GM19468 (cell line): ENCODE results near the gene P2RX5.
"Not testable (repeated sequence)": the region's sequence is repeated elsewhere in the genome, so short reads cannot be mapped to it uniquely, and the experiment has no call there.

Source experiments
- ATAC-seq: cut with Tn5 transposase; IDR thresholded peaks from one replicate; pipeline ENCODE4 v1.9.1; 2021; ENCODE audit warnings: mild to moderate bottlenecking, moderate library complexity, moderate number of reproducible peaks; ENCODE audit not compliant: unreplicated experiment; ENCODE audit errors: extremely low read depth

The P2RX5 gene

DNA sequence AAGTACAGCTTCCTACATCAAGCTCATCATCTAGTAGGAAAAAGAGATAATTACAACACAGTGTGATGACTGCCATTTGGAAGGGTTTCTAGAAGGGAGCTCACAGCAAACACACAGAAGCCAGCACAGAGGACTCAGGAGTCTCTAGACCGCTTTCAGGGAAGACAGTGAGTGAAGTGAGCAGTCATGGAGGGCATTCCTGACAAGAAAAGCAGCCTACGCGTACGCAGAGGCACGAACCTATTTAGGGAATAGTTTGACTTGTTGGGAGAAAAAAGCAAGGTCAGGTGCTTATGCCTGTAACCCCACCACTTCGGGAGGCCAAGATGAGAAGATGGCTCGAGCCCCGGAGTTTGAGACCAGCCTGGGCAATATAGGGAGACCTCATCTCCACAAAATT lies 19.3 kb upstream of the P2RX5 start:
- no peak for ATAC-seq

DNA sequence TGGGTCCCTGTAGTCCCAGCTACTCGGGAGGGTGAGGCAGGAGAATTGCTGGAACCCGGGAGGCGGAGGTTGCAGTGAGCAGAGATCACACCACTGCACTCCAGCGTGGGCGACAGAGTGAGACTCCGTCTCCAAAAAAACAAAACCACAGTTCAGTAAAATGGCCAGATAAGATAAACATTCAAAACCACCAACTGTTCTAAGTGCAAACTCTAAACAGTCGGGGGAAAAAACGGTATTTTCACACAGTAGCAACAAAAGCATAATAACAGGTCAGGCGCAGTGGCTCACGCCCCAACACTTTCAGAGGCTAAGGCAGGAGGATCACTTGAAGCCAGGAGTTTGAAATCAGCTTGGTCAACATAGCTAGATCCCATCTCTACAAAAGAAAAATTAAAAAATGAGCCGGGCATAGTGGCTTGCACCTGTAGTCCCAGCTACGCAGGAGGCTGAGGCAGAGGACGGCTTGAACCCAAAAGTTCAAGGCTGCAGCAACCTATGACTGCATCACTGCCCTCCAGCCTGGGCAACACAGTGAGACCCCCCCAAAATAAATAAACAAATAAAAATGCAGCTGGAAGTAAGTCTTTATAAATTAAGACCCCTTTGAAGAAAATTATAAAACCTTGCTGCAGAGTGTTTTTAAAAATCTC lies 17.0 kb upstream of the P2RX5 start:
- ATAC-seq: no peak

DNA sequence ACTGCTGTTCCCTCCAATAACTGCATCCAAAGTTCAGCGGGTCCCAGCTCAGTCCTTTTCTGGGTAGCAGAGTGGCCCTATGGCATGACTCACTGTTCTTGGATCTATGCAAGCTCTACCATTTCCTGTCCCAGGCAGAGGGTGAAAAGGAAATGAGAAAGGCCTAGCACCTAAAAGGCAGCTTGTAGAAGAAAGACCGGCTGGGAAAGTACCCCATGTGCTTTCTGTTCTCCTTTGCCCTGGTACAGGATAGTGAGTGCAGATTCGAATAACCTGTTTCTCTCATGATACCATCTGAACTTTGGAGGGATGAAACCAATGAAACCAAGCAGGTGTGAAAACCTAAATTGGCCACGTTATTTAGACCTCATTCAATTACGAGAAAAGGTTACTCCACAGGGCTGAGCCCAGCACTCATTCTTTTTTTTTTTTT lies 15.0 kb upstream of the P2RX5 start:
- ATAC-seq: peak; percentile 93

DNA sequence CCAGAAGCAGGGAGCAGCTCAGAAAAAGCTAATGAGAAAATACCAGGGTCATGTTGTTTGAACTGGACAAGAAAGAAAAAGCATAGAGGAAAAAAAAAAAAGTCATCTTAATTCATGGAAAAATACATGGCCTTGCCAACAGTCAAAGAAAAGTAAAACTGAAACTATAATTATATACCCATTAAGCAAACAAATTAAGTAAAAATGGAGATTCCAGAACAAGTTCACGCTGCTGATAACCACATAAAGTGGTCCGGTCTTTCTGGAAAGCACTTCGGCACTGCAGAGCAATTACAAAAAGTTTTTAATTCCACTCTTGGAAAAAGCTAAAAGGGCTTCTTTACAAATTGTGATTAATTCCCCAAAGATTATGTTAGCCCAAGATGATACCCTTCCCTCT lies 12.4 kb upstream of the P2RX5 start:
- ATAC-seq: no peak

GRCh38 chr17:3705718-3705984 lies 9.7 kb upstream of the P2RX5 start:
- not testable (repeated sequence) for ATAC-seq

DNA sequence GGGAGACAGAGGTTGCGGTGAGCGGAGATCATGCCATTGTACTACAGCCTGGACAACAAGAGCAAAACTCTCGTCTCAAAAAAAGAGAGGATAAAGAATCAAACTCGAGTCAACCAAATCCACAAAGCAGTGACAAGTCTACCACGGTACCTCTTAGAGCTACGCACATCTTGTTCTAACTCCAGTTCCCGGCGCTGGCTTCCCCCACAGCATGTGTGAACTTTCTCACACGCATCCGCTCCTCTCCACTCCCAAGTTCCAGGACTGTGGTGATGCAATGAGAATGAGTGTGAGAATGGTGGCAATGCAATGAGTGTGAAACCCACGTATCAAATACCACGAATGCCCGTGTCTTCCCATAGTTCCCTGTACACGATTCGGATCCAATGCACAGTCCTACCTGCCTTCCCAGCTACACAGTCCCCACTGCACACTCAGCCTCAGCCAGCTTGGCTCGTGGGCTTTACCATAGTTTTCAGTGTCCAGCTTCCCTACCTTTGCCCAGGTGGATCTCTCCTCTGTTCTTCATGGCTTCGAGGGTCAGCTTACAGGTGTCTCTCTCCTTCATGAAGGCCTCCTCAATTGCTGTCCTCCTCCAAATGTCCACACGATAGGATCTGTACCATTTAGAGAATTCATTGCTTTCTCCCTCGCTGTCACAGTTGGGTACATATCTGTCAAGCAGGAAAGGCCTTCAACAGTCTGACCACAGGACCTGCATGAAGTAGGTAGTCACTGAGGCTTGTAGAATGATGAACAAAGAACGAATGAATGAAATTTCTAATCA lies 9.2 kb upstream of the P2RX5 start:
- ATAC-seq: no peak

- not testable (repeated sequence) for ATAC-seq
These were observed 6.1 kb upstream of the P2RX5 start for GRCh38 chr17:3702041-3702539.

DNA sequence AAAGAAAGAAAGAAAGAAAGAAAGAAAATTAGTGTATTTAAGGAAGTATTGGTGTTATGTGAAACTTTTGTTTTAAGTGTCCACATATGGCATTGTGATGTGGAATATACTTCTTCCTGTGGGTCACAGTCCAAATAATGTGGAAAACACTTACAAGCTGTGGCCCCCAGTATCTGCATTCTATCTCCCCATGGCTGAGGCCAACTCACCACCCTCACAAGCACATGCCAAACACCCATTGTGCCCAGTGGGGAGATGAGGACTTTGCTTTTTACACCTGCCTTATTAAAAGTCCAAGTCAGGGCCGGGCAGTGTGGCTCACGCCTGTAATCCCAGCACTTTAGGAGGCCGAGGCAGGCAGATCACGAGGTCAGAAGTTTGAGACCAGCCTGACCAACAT lies 4.0 kb upstream of the P2RX5 start:
- ATAC-seq: no peak

DNA sequence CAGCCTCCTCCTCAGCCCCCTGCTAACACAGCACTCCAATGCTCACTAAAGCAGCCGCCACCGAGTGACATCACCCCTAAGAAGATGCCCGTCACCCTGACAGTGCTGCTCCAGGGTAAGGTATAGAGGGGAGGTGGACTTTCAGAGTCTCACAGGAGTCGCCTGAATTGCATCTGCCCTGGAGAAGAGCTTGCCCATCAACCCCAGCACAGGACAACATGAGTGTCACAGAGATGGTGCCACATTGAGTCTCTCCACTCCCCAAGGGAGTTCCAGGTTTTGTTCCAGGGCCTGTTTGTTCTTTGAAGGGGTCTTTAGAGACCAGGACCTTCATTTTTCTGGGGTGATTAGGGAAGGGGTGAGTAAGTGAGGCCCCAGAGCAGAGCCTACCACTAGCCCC lies 2.2 kb upstream of the P2RX5 start:
- no peak for ATAC-seq

GRCh38 chr17:3697103-3697476 lies 1.1 kb upstream of the P2RX5 start:
- ATAC-seq: no peak

- no peak for ATAC-seq
These were observed 729 bp downstream of the P2RX5 start for GRCh38 chr17:3695129-3695722.

DNA sequence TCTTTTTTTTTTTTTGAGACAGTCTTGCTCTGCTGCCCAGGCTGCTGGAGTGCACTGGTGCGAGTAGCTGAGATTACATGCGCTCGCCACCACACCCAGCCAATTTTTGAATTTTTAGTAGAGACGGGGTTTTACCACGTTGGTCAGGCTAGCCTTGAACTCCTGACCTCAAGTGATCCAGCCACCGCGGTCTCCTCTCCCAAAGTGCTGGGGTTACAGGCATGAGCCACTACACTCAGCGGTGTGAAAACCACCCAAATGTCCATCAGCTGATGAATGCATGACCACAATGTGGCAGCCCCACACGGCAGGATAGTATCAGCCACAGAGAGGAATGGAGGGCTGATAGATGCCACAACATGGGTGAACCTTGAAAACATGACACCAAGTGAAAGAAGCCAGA lies 2.1 kb downstream of the P2RX5 start:
- ATAC-seq: no peak

DNA sequence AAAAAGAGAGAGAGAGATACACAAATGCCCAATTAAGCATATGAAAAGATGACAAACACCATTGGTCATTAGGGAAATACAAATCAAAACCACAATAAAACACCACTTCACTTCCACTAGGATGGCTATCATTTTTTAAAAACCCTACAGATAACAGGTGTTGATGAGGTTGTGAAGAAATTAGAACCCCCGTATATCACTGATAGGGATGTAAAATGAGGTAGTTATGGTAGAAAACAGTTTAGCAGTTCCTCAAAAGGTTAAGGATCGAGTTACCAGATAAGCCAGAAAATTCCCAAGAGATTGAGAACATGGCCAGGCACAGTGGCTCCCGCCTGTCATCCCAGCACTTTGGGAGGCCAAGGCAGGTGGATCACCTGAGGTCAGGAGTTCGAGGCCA lies 2.8 kb downstream of the P2RX5 start:
- no peak for ATAC-seq

GRCh38 chr17:3692346-3692745 lies 3.6 kb downstream of the P2RX5 start:
- ATAC-seq: no peak

DNA sequence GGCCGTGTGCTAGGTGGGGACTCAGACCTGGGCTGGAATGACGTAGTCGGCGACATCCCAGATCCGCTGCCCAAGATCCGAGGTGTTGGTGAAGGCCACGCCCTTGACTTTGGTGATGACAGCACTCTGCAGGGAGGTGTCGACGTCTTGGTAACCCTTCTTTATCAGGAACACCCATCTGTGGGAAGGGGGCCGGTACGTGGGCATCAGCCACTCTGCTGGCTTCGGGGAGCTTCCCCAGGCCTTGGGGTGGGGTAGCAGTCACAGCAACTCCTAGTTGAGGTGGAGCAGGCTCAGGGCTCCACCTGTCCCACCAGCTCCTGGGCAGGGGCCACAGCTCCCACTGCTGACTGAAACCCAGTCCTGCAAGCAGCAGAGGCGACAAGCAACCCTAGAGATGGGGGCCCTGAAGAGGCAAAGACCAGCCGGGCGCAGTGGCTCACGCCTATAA lies 4.3 kb downstream of the P2RX5 start:
- ATAC-seq: no peak

GRCh38 chr17:3690094-3690715 lies 5.8 kb downstream of the P2RX5 start:
- ATAC-seq: no peak

DNA sequence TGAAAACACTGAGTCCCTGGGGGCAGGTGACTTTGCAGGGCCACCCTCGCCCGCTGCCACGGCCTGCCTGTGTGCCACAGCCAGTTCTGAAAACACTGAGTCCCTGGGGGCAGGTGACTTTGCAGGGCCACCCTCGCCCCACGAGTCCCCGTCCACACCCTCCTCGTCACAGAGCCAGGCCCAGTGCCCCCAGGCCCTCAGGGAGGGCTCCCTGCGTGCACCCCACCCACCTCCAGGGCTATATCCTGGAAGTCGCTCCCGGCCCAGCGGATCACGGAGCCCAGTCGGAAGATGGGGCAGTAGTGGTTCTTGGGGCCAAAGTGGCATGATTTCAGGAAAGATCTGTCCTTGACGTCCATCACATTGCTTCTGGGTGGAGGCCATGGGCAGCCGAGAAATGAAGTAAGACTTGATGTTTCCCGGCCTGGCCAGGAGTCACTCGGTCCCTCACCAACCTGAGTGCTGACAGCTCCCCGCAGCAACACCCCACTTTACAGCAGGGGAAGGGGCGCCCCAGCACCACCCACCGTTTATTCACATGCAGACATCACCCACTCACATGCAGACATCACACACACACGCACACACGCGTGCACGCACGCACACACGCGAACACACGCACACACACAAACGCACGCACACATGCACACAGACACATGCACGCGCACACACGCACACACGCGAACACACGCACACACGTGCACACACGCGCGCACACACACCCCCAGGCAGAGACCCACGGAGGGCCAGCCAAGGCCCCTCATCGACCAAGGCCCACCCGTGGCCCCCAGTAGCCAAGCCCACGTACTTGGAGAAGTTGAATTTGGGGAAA lies 6.5 kb downstream of the P2RX5 start:
- no peak for ATAC-seq

GRCh38 chr17:3688852-3689261 lies 7.1 kb downstream of the P2RX5 start:
- ATAC-seq: no peak

DNA sequence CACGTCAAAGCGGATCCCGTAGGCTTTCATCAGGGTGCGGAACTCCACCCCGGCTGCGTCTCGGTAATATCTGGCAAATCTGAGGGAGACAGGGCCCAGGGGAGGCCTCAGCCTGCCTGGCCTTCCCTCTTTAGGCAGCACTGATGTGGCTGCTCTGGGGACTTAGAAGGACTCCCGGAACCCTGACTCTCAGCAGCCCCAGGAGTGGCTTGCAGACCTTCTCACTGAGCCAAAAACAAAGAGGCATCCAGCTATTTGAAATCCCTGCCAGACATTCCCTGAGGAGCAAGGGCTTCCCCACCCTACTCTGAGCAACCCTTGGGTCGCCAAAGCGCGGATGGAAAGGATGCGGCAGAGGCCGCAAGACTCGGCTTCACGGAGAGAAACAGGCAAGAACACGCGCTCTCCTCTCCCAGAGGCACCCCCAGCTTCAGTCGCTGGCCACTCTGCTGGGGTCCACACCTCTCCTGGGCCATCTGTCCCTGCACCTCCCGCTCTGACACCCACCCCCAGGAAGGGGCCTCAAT lies 7.9 kb downstream of the P2RX5 start:
- ATAC-seq: no peak

- ATAC-seq: no peak
These were observed 10.8 kb downstream of the P2RX5 start for GRCh38 chr17:3685174-3685573.
